NCI-H2171 treated with DMSO at 0.1 percent for 48 hours (cell line): Measurements from ENCODE around the gene FAM120B.

Source experiments
- DNase-seq: peaks from one replicate; lab custom pipeline; 2025; lab: John Stamatoyannopoulos, UW

The FAM120B gene

DNA sequence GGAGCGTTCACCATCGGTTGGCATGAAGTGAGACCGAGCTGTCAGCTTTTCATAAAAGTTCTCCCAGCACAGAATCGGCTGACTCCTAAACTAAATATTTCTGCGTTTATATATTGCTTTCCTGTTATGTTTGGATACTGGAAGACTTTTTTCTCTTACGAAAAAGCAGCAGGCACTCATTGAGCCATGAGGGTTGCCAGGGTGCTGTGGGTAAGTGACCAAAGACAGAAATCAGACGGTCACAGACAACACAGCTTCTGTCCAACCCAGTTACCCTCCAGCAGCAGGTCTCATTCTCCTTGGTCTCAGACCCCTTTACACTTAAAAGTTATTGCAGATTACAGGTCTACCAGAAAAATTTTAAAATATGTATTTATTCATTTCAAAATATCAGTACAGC, 113.7 kb downstream of the FAM120B start:
- DNase-seq, result no peak

DNA sequence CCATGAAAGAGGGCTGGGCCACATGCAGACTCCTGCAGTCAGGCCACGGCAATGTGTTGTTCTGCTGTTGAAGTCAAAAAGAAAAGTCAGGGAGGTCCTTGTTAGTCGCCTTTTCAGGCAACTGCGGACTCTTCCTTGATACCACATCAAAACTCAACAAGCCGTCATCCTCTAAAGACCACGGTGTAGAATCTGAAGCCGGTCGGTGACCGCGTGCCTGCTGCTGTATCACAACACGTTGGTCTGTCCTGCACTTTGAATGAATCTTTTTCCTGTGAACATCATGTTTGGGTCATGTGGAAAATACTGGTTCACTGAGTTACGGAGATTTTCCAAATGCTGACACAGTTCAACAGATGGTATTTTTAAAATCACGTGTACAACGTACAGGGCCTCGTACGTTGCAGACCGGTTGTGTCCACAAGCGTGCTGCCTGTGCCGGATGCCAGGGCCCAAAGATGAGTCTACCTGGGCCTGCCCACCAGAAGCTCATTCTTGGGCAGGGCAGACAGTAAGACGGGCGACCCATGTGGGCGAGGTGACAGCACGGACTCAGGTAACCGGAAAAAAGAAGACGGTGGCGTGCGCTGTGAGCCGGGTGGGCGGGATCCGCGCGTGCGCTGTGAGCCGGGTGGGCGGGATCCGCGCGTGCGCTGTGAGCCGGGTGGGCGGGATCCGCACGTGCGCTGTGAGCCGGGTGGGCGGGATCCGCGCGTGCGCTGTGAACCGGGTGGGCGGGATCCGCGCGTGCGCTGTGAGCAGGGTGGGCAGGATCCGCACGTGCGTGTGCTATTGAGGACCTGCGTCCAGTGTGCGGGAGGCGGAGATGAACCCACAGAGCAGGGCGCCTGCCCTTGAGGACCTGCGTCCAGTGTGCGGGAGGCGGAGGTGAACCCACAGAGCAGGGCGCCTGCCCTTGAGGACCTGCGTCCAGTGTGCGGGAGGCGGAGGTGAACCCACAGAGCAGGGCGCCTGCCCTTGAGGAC, 114.5 kb downstream of the FAM120B start:
- peak; percentile 71 for DNase-seq

DNA sequence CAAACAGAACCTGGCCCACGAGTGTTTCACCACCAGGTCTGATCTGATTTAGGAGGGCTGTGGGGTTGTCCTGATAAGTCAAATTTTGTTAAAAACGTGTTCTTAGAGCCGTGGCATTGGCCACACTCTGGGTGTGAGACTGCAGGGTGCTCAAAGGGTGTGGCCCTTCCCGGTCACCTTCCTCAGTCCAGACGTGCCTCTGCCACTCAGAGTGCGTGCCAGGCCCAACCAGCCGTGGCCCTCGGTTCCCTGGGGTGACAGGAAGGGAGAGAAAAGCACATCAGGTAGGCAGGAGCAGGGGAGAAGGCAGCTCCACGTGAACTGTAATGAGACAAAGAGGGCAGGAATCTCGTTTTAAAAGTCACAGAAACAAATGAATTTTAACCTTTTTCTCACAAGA, 115.4 kb downstream of the FAM120B start:
- DNase-seq, result no peak

DNA sequence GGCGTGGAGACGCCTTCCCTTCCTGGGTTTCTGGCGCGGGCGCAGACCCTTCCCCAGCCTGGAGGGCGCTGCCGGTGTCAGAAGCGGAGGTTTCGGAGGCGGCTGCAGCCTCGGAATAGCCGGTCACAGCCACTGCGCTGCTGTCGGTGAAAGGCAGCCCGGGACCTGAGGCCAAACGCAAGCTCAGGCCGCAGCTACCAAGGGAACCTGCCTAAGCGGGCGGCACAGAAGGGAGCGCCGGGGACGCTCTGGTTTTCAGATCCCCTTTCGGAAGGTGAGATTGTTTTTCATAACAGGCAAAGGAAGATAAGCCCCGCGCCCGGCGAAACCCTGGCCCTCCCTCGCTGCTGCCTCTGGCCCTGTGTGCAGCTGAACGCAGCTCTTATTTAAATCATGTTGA, 116.5 kb downstream of the FAM120B start:
- DNase-seq, result no peak

DNA sequence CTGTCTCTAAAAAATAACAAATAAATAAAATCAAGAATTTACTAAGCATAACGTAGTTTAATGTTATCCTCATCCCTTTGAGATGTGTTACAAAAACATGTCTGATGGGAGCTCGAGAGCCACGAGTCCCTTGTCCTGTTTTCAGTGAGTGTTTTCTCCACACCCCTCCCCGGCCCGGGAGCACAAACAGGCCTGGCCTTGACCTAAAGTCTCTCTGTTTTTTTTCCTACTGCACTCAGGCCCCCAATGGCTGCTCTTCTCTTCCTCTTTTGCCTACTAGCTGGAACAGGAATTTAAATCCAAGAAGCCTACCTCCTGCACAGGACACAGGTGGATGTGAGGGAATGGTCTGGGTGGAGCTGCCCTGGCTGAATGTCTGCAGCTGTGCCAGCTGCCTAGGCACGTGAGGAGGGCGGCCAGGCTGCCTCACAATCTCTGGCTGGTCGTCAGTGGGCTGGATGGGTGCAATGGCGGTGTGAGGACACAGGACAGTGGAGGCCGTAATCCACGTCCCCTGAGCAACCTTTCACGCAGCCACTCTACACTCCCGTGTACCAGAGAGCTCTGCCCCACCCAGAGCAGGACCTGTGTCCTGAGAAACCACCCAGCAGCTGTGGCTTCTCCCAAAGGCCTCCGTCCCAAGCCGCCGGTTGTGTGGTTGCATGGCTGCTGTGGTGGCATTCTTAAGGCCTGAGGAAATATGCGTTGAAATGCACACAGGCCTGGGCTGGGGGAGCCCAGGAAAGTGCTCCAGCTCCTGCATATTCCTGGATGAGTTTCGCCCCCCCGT, 117.5 kb downstream of the FAM120B start:
- DNase-seq, result no peak

DNA sequence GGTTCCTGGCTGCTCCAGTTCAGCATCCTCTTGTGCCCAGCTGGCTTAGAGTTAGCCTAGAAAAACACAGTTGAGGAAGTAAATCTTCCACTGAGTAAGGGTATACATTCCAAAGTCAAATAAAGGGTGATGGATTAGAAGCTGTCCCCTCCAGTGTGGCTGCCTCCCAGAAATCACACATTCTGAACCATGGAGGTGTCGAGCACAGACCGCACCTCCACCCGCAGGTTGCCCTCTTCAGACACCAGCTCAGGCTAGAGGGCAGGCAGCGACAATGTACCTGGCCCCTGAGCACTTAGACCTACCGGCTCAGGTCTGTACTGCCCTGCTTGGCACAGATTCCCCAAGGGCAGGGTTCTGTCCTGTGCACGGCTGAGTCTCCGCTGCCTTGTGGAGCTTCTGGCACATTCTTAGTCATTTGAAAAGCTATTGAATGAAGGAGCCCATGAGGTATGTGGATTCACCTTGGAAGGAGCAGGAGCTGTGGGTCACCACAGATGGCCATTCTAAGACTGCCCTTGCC, 118.1 kb downstream of the FAM120B start:
- no peak for DNase-seq

DNA sequence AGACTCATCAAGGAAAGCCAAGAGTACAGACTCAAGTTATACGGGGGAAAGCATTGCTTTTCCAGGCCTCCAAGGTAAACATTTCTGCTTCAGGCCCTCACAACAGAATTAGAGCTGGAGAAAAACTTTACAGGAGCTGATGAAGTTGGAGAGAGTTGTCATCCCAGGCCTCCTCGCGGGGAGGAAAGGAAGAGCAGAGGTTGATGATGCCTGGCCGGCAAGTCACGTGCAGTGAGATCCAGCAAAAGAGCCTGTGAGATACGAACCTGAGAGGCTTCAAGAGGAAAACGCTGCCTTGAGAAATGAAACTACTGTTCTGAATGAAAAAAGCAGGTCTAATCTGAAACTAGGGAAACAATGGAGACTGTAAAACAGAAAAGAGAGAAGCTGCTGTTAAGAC, 122.9 kb downstream of the FAM120B start:
- no peak for DNase-seq

DNA sequence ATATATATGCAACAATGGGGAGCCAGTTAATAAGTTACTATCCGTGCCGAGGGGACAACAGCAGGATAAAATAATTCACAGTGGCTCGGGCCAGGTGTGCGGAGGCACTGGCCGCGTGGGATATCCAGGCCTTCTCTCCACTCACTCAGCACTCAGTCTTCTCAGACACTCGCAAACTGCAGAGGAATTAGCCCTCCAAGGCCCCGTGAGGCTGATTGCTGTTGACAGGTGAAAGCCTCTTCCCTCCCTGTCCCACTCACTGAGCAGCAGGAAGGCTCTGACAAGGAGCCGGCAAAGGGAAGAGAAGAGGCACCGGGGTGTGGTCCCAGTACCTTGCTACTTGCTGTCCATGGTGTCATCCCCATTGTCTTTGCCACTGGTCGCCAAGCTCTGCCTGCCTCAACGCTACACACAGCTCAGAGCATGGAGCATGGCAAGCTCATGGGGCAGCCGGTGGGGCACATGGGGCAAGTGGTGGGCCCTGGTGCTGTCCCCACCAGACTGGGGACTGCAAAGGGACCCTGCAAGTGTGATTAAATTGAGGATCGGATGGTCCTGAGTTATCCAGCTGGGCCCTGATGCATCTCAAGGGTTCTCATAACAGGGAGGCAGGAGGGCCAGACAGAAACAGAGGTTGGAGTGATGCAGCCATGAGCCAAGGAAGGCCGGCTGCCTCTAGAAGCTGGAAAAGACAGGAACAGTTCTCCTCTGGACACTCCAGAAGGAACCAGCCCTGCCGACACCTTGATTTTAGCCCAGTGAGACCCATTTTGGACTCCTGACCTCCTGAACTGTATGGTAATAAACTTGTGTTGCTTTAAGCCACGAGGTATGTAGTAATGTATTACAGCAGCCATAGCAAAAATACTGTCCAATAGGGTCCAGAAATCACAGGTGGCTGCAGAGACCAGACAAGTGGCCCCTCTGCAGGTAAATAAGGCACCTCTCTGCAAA, 126.9 kb downstream of the FAM120B start:
- no peak for DNase-seq

DNA sequence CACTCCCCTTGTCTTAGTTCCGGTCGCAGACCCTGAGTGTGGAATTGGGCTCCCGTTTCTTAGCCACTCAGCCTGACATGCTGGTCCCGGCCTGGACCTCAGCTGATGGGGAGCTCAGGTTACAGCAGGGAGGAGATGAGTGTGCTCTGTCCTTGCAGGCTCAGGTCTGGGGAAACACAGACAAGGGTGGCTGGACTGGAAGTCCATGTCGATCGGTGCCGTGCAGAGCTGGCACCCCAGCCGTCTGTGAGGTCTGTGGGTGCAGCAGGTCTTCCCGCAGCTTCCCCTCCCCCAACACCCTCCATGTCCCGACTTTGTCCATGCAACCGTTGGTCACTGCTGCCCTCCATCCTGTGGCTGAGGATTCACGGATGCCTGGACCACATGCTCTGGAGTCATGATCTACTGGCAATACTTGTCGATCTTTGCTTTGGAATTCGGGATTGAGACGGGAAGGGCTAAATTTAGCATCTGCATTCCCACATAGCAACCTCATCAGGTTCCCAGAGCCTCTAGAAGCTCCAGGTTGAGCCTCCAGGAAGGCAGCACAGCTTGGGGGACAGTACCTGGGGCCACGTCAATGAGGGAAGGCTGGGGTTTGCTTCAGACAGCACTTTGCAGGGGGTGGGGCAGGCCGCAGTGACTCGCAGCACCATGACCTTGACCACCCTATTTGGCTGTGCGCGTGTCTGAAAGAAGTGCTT, 127.7 kb downstream of the FAM120B start:
- DNase-seq, result no peak

DNA sequence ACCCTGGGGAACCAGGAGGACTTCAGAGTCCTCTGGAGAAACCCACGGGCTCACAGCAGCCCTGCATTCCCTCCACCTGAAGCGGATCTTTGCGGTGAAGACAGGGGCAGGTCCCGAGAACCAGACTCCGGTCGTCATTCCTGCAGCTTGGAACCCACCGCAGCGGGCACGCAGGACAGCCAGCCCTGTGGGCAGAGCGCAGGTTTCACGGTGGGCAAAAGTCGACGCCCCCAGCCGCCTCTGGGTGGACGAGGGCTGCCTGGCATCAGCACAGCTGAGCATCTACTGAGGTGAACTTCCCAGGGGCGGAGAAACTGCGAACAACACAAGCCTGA, 128.2 kb downstream of the FAM120B start:
- DNase-seq, result no peak

DNA sequence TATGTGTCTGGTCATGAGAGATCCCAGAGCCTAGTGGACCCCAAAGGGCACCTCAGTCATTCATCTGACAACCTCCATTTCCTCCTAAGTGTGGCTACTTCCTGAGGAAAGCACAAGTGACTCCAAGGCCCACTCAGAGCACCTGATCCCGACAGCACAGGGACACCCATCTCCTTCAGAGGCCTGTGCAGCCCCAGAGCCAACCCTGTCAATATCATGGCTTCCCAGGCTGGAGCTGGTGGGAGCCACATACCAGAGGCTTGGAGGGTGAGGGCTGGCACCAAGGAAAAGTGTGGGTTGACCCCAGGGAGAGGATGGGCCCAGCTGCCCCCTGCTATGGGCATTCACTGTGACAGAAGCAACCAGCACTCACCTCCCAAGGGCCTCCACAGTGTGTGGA, 129.2 kb downstream of the FAM120B start:
- DNase-seq, result no peak

DNA sequence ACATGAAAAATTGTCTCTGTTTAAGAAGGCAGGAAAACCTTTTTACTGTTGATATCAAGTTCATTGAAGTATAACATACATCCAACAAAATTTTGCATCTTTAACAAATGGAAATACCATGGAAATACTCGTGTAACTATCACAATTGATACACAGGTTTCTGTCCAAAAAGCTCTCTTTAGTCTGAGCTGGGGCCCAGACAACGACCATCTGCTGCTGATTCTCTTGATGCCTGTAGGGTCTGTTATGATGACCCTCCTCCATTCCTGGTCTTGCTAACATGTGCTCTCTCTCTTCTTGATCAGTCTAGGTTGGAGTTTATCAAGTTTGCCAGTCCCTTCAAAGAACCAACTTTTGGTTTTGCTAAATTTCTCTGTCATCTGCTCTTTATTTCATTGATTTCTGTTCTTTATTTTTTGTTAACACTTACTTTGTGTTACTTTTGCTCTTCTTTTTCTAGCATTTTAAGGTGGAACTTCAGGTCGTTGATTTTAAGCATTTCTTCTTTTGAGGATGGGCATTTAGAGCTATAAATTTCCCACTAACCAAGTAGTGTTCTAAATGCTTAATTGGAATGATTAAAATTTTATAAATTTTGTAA, 129.8 kb downstream of the FAM120B start:
- peak; percentile 7 for DNase-seq

DNA sequence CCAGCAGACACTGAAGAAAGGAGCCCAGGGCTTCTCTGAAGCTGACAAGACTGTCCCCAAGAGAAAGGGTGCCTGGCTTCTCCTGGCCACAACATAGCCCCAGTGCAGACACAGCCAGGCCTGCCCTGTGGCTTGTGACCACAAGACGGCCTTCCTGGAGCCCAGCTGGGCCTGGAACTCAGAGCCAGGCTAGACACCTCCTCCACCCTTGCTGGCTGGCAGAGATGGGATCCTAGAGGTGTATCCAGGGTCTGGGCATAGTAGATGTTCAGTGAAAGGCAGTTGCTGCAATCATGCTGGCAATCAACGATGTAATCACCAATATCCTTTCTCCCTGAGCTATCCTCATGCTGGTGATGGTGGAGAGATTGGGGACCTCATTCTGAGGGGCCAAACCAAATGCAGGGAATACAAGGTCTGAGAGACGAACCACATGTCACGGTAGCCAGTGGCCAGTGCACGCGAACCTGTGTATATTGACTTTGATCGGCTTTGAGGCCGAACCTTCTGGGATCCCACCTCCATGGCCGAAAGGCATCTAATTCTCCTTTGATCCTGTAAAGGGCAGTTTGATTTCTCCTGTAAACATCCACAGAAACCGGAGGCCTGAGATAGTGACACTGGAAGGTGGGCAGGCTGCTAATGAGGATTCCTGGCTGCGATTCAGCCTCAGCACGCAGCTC, 131.3 kb downstream of the FAM120B start:
- no peak for DNase-seq

DNA sequence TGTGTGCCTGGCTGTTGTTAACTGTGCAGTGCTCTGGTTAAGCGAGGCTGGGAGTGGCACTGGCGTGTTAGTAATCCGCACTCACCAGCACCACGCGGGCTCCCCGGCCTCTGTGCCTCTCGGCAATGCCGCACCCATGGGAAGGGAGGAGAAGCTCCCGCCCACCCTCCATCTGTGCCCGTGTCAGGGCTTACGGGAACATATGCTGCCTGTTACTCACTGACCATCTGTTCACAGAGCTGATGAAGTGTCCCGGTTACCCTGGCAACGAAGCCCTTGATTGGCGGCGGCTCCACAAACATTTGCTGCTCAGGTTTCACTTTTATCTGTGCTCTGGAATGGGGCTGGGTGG, 131.8 kb downstream of the FAM120B start:
- peak; percentile 99 for DNase-seq

DNA sequence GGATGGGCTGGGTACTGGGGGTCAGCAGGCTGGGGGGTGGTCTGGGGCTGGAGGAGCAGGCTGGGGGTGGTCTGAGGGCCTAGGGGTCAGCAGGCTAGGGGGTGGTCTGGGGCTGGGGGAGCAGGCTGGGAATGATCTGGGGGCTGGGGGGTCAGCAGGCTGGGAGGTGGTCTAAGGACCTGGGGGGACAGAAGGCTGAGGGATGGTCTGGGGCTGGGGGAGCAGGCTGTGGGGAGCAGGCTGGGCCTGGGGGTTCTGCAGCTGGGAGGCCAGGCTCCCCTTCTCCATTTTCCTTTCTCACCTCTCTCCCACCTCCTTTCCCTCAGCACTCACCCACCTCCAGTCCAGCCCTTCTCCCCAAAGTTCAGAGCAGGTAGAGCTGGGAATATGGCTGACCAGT, 132.3 kb downstream of the FAM120B start:
- DNase-seq, result no peak

DNA sequence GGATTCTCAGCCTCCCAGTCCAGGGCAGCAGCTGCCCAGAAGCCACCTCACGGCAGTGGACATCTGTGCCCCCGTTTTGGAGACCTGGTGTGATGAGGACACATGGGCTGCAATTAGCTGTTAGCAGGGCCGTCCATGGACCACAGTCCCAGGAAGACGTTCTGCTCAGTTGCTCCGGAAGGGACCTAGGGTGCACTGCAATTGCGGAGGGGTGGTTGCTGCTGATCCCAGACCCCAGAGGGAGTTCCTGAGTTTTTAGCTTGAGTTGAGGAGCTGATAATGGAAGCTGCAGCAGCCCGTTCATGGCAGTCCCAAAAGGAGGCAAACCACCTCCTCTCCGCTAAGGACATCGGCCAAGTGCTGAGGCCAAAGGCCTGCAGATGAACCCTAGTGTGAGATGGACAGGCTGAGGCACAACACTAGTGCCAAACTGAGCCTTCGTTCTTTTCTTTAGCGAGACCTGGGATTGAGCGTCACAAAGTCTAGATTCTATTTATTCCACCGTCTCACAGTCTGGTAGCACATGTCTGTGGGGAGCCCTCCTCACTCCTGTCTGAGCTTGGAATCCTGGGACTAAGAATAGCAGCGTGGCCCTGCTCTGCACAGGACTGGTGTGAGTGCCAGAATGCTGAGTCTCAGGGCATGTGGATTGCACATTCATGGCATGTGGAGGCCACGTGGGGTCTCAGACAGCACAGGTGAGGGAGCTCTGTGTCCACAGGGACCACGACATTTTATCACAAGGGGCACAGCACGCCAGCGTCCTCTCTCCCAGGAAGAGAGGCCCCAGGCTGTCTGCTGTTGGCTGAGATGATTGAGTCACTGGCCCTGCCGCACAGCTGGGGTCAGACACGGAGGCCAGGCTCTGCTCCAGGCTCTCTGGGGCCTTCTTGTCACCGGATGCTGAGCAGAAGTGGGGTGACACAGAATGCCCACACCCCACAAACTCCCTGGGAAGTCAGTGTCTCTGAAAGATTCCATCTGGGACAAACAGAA, 133.1 kb downstream of the FAM120B start:
- DNase-seq, result no peak

DNA sequence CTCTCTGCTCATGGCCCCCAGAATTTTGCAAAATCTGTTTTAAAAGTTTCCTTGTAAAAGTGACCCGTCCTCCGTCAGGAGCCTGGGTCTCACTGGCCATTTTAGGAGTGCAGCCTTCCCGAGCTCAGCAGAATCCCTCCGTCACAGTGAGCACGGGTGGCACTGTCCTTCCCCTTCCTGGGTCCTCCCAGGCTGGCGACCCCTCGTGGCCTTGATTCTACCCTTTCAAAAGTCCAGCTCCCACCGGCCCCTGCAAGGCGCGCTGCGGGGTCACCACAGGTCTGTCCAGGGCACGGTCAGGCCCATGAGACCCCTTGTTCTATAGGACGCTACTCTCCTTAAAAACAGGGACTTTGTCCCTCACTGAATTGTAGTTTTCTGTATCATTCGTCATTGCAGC, 133.9 kb downstream of the FAM120B start:
- no peak for DNase-seq

DNA sequence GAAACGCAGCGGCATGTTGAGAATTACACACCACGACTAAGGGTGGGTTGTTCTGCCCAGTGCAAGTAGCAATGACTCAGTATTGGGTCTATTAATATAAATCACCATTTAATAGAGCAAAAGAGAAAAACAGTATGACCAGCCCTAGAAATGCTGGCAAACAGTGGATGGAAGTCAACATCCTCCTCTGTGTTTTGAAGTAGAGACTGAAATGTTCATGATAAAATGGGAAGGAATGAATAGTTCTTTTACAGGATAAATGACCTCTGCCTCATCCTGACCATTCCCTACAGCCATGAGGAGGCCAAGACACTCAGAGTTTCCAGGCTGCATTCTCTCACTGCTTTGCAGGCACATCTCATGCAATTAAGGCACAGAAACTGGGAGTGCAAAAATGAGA, 134.8 kb downstream of the FAM120B start:
- no peak for DNase-seq

DNA sequence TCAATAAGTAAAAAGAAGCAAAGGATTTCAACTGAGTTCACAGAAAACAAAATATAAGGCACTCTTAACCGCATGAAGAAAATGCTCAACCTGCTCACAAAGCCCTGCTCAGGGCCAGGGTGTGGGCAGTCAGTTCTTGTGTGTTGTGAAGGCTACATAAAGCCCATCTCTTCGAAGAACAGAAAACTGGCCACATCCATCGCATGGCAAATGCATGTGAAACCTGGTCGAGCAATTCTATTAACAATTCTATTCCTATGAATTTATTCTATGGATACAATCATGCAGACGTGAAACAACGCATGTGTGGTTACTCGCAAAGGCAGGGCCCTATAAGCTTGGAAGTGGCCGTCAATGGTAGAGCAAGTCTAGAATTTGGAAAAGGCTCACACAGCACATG, 136.0 kb downstream of the FAM120B start:
- DNase-seq, result no peak
